ENCODE measurements around the gene RUVBL1. TPM values are rescaled to one million over a fixed set of nuclear protein-coding genes. Genes with fewer than 3 reads are reported as not detected.

Gene RUVBL1
- total and polyA plus RNA-seq, 2 experiments from 2014 or later = 29.7 to 33.5 TPM

GRCh38 chr3:128166971-128167453, 43.4 kb upstream of the RUVBL1 start:
- no peak for TF ChIP-seq EZH2phosphoT487 (IDR thresholded peaks at IDR 0.05; ENCODE audit: low read depth, severe bottlenecking, unreplicated experiment)
- no peak for TF ChIP-seq CTCF (IDR thresholded peaks at IDR 0.05; ENCODE audit: poor library complexity)
- TF ChIP-seq EZH2 (IDR thresholded peaks at IDR 0.05; ENCODE audit: borderline replicate concordance) = no peak
- no peak overlapping the region for H3K4me3 ChIP-seq
- peak overlapping the region; percentile 80 for H3K27ac ChIP-seq
- H3K9me2 ChIP-seq (replicated peaks; ENCODE audit: insufficient read depth) = no peaks in the 10 kb centered on the region
- DNase-seq (ENCODE audit: low spot score) = no peak
- no peaks in the 10 kb centered on the region for H3K9me3 ChIP-seq (ENCODE audit: low read depth)
- 75% methylated on average over 5 of the region's 5 CpGs for WGBS (ENCODE audit: low lambda C conversion rate, missing lambda C conversion rate)
- no peaks in the 10 kb centered on the region for H3K36me3 ChIP-seq (replicated peaks; ENCODE audit: insufficient read depth, low read depth)
- H2AFZ ChIP-seq = no peak overlapping the region
- H3K4me2 ChIP-seq = peak overlapping the region; percentile 68
- no peaks in the 10 kb centered on the region for H4K20me1 ChIP-seq (ENCODE audit: insufficient read depth, poor library complexity, severe bottlenecking)
- H3K79me2 ChIP-seq = peaks cover 5% of the 10 kb centered on the region
- H3K4me1 ChIP-seq (ENCODE audit: insufficient read depth) = peaks cover 25% of the 10 kb centered on the region
- no peaks in the 10 kb centered on the region for H3K27me3 ChIP-seq

- Histone ChIP-seq H3K4me3 (no peak overlapping the region), H3K4me1 (ENCODE audit: insufficient read depth) (peaks cover 18% of the 10 kb centered on the region), H3K27me3 (no peaks in the 10 kb centered on the region), H3K79me2 (peaks cover 5% of the 10 kb centered on the region), H3K9me2 (replicated peaks; ENCODE audit: insufficient read depth) (no peaks in the 10 kb centered on the region), H4K20me1 (ENCODE audit: insufficient read depth, poor library complexity, severe bottlenecking) (no peaks in the 10 kb centered on the region), H3K36me3 (replicated peaks; ENCODE audit: insufficient read depth, low read depth) (no peaks in the 10 kb centered on the region), H3K27ac (no peak overlapping the region), H3K4me2 (no peak overlapping the region), H3K9me3 (ENCODE audit: low read depth) (no peaks in the 10 kb centered on the region), H2AFZ (no peak overlapping the region)
- no peak for TF ChIP-seq EZH2 (IDR thresholded peaks at IDR 0.05; ENCODE audit: borderline replicate concordance)
- TF ChIP-seq EZH2phosphoT487 (IDR thresholded peaks at IDR 0.05; ENCODE audit: low read depth, severe bottlenecking, unreplicated experiment) = no peak
- no peak for TF ChIP-seq CTCF (IDR thresholded peaks at IDR 0.05; ENCODE audit: poor library complexity)
- 76% methylated on average over 5 of the region's 5 CpGs for WGBS (ENCODE audit: low lambda C conversion rate, missing lambda C conversion rate)
- no peak for DNase-seq (ENCODE audit: low spot score)
Measured at GRCh38 chr3:128163432-128163831, 39.8 kb upstream of the RUVBL1 start.

GRCh38 chr3:128160661-128161060, 37.0 kb upstream of the RUVBL1 start:
- Histone ChIP-seq H4K20me1 (ENCODE audit: insufficient read depth, poor library complexity, severe bottlenecking) (no peaks in the 10 kb centered on the region), H3K36me3 (replicated peaks; ENCODE audit: insufficient read depth, low read depth) (no peaks in the 10 kb centered on the region), H3K9me2 (replicated peaks; ENCODE audit: insufficient read depth) (no peaks in the 10 kb centered on the region), H3K4me3 (no peak overlapping the region), H3K27me3 (no peaks in the 10 kb centered on the region), H3K27ac (no peak overlapping the region), H3K9me3 (ENCODE audit: low read depth) (no peaks in the 10 kb centered on the region), H3K4me2 (no peak overlapping the region), H3K79me2 (peaks cover 14% of the 10 kb centered on the region), H2AFZ (no peak overlapping the region), H3K4me1 (ENCODE audit: insufficient read depth) (no peaks in the 10 kb centered on the region)
- no peak for DNase-seq (ENCODE audit: low spot score)
- 93% methylated on average over 5 of the region's 5 CpGs for WGBS (ENCODE audit: low lambda C conversion rate, missing lambda C conversion rate)
- TF ChIP-seq EZH2phosphoT487 (IDR thresholded peaks at IDR 0.05; ENCODE audit: low read depth, severe bottlenecking, unreplicated experiment) = no peak
- TF ChIP-seq EZH2 (IDR thresholded peaks at IDR 0.05; ENCODE audit: borderline replicate concordance) = no peak
- TF ChIP-seq CTCF (IDR thresholded peaks at IDR 0.05; ENCODE audit: poor library complexity) = no peak

Measured in hepatocyte (in vitro differentiated cells).